H9 (cell line): ENCODE results near the gene MYLK. TPM values are rescaled to one million over a fixed set of nuclear protein-coding genes. Genes with fewer than 3 reads are reported as not detected.

Experiments
- DNase-seq: peaks from one replicate; pipeline ENCODE4 v3.0.0-alpha.2; 2017
- H2AFZ ChIP-seq: one replicate; pipeline ENCODE4 v1.6.1; 2013; ENCODE audit warnings: mild to moderate bottlenecking, low read length, control low read depth, moderate library complexity
- H2AK5ac ChIP-seq: 2 replicates; pipeline ENCODE4 v1.6.1; 2013; ENCODE audit warnings: low read length, control low read depth, mixed read lengths; ENCODE audit not compliant: insufficient read length
- H2BK120ac ChIP-seq: one replicate; pipeline ENCODE4 v1.6.1; 2013; ENCODE audit warnings: low read depth, mild to moderate bottlenecking, low read length, control low read depth, inconsistent platforms; ENCODE audit not compliant: poor library complexity, severe bottlenecking
- H2BK12ac ChIP-seq: 2 replicates; pipeline ENCODE4 v1.6.1; 2013; ENCODE audit warnings: low read length, control low read depth, mixed read lengths, low read depth; ENCODE audit not compliant: insufficient read length
- H2BK15ac ChIP-seq: 2 replicates; pipeline ENCODE4 v1.6.1; 2013; ENCODE audit warnings: low read depth, low read length, control low read depth
- H2BK20ac ChIP-seq: one replicate; pipeline ENCODE4 v1.6.1; 2013; ENCODE audit warnings: low read depth, mild to moderate bottlenecking, low read length, control low read depth, inconsistent platforms; ENCODE audit not compliant: poor library complexity, severe bottlenecking
- H2BK5ac ChIP-seq: 2 replicates; pipeline ENCODE4 v1.6.1; 2013; ENCODE audit warnings: low read length, control low read depth, mixed read lengths; ENCODE audit not compliant: insufficient read length
- H3K14ac ChIP-seq: 2 replicates; pipeline ENCODE4 v1.6.1; 2013; ENCODE audit warnings: low read length, control low read depth; ENCODE audit not compliant: insufficient read depth
- H3K18ac ChIP-seq: 2 replicates; pipeline ENCODE4 v1.6.1; 2013; ENCODE audit warnings: low read depth, mild to moderate bottlenecking, mixed read lengths, low read length, control low read depth; ENCODE audit not compliant: insufficient read length
- H3K23ac ChIP-seq: 2 replicates; pipeline ENCODE4 v1.6.1; 2013; ENCODE audit warnings: low read length, control low read depth, mixed read lengths, low read depth; ENCODE audit not compliant: insufficient read length
- H3K23me2 ChIP-seq: 2 replicates; pipeline ENCODE4 v1.6.1; 2013; ENCODE audit warnings: low read depth, mild to moderate bottlenecking, mixed read lengths, low read length, control low read depth; ENCODE audit not compliant: insufficient read length, poor library complexity, severe bottlenecking
- H3K27ac ChIP-seq: 2 replicates; pipeline ENCODE4 v1.5.1; 2013; ENCODE audit warnings: low read length, control low read depth, mixed read lengths, low read depth; ENCODE audit not compliant: insufficient read length
- H3K27me3 ChIP-seq: 2 replicates; pipeline ENCODE4 v1.6.1; 2013; ENCODE audit warnings: low read length, control low read depth, inconsistent platforms; ENCODE audit not compliant: insufficient read depth
- H3K4ac ChIP-seq: 2 replicates; pipeline ENCODE4 v1.6.1; 2013; ENCODE audit warnings: low read depth, mild to moderate bottlenecking, control low read depth, inconsistent platforms, low read length, moderate library complexity
- H3K4me1 ChIP-seq: 2 replicates; pipeline ENCODE4 v1.6.1; 2013; ENCODE audit warnings: low read length, control low read depth, inconsistent platforms; ENCODE audit not compliant: insufficient read depth
- H3K4me2 ChIP-seq: 2 replicates; pipeline ENCODE4 v1.6.1; 2013; ENCODE audit warnings: low read length, control low read depth, mixed read lengths; ENCODE audit not compliant: insufficient read length, insufficient read depth
- H3K56ac ChIP-seq: 2 replicates; pipeline ENCODE4 v1.6.1; 2013; ENCODE audit warnings: low read depth, mild to moderate bottlenecking, mixed read lengths, low read length, control low read depth; ENCODE audit not compliant: insufficient read length
- H3K79me1 ChIP-seq: 2 replicates; pipeline ENCODE4 v1.6.1; 2013; ENCODE audit warnings: low read depth, mild to moderate bottlenecking, moderate library complexity, low read length, control low read depth, inconsistent platforms; ENCODE audit not compliant: insufficient read depth, poor library complexity, severe bottlenecking
- H3K79me2 ChIP-seq: 2 replicates; pipeline ENCODE4 v1.6.1; 2013; ENCODE audit warnings: low read length, control low read depth, inconsistent platforms; ENCODE audit not compliant: insufficient read depth
- H3K9ac ChIP-seq: 2 replicates; pipeline ENCODE4 v1.6.1; 2013; ENCODE audit warnings: low read length, control low read depth, mixed read lengths; ENCODE audit not compliant: insufficient read length; ENCODE audit errors: extremely low read depth
- H3K9me3 ChIP-seq: one replicate; pipeline ENCODE4 v1.6.1; 2013; ENCODE audit warnings: low read depth, low read length, inconsistent platforms; ENCODE audit not compliant: control insufficient read depth
- H3T11ph ChIP-seq: one replicate; pipeline ENCODE4 v1.6.1; 2013; ENCODE audit warnings: mild to moderate bottlenecking, low read length, control low read depth, inconsistent platforms
- H4K20me1 ChIP-seq: one replicate; pipeline ENCODE4 v1.6.1; 2013; ENCODE audit not compliant: control insufficient read depth, insufficient read length, insufficient read depth
- H4K5ac ChIP-seq: 2 replicates; pipeline ENCODE4 v1.6.1; 2013; ENCODE audit warnings: low read depth, mild to moderate bottlenecking, mixed read lengths, low read length, control low read depth; ENCODE audit not compliant: insufficient read length
- H4K8ac ChIP-seq: replicated peaks from 2 replicates; pipeline ENCODE4 v1.6.1; 2013; ENCODE audit warnings: low read length, control low read depth, mixed read lengths, low read depth; ENCODE audit not compliant: insufficient read length
- H4K91ac ChIP-seq: 2 replicates; pipeline ENCODE4 v1.6.1; 2013; ENCODE audit warnings: low read depth, mild to moderate bottlenecking, moderate library complexity, mixed read lengths, low read length, control low read depth; ENCODE audit not compliant: insufficient read length
- H3K27ac Mint-ChIP-seq, 3 experiments: 2 replicates in 2 of 3; 3 replicates in 1 of 3; pipeline ENCODE4 v1.8.0; 2020 to 2021; ENCODE audit warnings: mixed read lengths in 3 of 3, mild to moderate bottlenecking in 1 of 3, moderate library complexity in 1 of 3
- H3K27me3 Mint-ChIP-seq: 2 replicates; pipeline ENCODE4 v1.8.0; 2021; ENCODE audit warnings: low read depth, mild to moderate bottlenecking, moderate library complexity, mixed read lengths
- H3K36me3 Mint-ChIP-seq, 3 experiments: 2 replicates in 2 of 3; 3 replicates in 1 of 3; pipeline ENCODE4 v1.8.0; 2020 to 2021; ENCODE audit warnings: low read depth in 3 of 3, mixed read lengths in 3 of 3; ENCODE audit not compliant: insufficient read depth in 1 of 3
- H3K4me1 Mint-ChIP-seq, 2 experiments: 2 replicates each; pipeline ENCODE4 v1.8.0; 2020; ENCODE audit warnings: mixed read lengths in 2 of 2
- H3K4me3 Mint-ChIP-seq, 2 experiments: 2 replicates in 1 of 2; 3 replicates in 1 of 2; pipeline ENCODE4 v1.8.0; 2020 to 2021; ENCODE audit warnings: mild to moderate bottlenecking in 2 of 2, mixed read lengths in 2 of 2, moderate library complexity in 1 of 2
- H3K9me3 Mint-ChIP-seq, 2 experiments: 2 replicates in 1 of 2; 3 replicates in 1 of 2; pipeline ENCODE4 v1.8.0; 2020; ENCODE audit warnings: mild to moderate bottlenecking in 2 of 2, mixed read lengths in 2 of 2, moderate library complexity in 1 of 2
- WGBS: extraction: QIAGEN DNeasy Blood & Tissue Kit; methylation state at CpG from one replicate; pipeline ENCODE4 v1.1.7; 2013; ENCODE audit warnings: missing lambda C conversion rate, low lambda C conversion rate, mixed read lengths; ENCODE audit not compliant: insufficient read length; ENCODE audit errors: extremely low coverage; 5-methylcytosine and 5-hydroxymethylcytosine counted together
- total RNA-seq: library from RNA; stranded (reverse); gene quantifications from 2 replicates; pipeline ENCODE4 v1.2.1, GENCODE V29; 2021
- TF ChIP-seq, protein P1 (sequence below): fragments of 200-600 bp; sonication (generic); conservative IDR thresholded peaks from 3 replicates; pipeline ENCODE4 v1.8.0; 2021; ENCODE audit warnings: antibody characterized with exemption, mild to moderate bottlenecking

The MYLK gene
- total RNA-seq, 1 experiment from 2014 or later, result 10.1 TPM

DNA sequence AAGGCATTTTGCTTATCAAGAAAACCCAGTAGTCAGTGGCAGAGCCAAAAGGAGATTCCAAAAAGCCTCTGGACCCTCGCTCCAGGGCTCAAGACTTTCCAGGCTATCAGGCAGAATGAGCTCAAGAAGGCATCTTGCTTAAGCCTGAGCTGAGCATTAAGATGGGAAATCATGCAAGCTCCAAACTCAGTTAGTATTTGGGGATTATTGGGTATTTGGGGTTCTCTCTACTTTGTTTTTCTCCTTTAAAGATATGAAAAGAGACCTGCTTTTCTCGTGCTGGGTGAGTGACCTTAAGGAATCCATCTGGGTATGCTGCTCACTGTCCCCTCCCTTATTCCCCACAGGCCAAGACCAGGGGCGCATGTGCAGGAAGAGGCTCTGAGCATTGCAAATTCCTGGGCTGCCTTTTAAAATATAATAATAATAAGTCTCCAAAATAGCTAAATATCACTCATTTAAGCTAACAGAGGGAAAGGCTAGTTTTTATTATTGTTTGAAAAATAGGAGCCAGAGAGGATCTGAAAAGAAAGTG, 223.9 kb downstream of the MYLK start:
- Histone ChIP-seq H3K9ac (no peak overlapping the region), H4K5ac (no peak overlapping the region), H2BK12ac (no peak overlapping the region), H3K23me2 (no peaks in the 10 kb centered on the region), H3K14ac (no peak overlapping the region), H3K4me2 (no peak overlapping the region), H2BK15ac (no peak overlapping the region), H3K79me2 (no peaks in the 10 kb centered on the region), H3K27ac (no peak overlapping the region), H3K4me1 (no peaks in the 10 kb centered on the region), H3K18ac (no peak overlapping the region), H3K23ac (no peak overlapping the region), H4K20me1 (no peaks in the 10 kb centered on the region), H4K91ac (no peak overlapping the region), H3K56ac (no peak overlapping the region), H2BK5ac (no peak overlapping the region), H3K27me3 (no peaks in the 10 kb centered on the region), H4K8ac (no peak overlapping the region), H3K79me1 (no peaks in the 10 kb centered on the region), H2BK20ac (no peak overlapping the region), H3T11ph (no peak overlapping the region), H3K9me3 (peaks cover 6% of the 10 kb centered on the region), H2AK5ac (no peak overlapping the region), H2BK120ac (no peak overlapping the region), H3K4ac (no peak overlapping the region), H2AFZ (no peak overlapping the region)
- H3K27me3 Mint-ChIP-seq, result no peaks in the 10 kb centered on the region; the same call in none of the 2 replicates
- H3K4me1 Mint-ChIP-seq, result no peaks in the 10 kb centered on the region
- peaks cover 9 to 19% (median 18%) of the 10 kb centered on the region in 3 experiments for H3K36me3 Mint-ChIP-seq
- H3K9me3 Mint-ChIP-seq, result peaks cover 7 to 8% of the 10 kb centered on the region in 2 experiments
- WGBS, result no CpG with 5 or more reads among the region's 3 CpGs
- no peak overlapping the region for H3K27ac Mint-ChIP-seq
- no peak for DNase-seq
- TF ChIP-seq, protein P1, sequence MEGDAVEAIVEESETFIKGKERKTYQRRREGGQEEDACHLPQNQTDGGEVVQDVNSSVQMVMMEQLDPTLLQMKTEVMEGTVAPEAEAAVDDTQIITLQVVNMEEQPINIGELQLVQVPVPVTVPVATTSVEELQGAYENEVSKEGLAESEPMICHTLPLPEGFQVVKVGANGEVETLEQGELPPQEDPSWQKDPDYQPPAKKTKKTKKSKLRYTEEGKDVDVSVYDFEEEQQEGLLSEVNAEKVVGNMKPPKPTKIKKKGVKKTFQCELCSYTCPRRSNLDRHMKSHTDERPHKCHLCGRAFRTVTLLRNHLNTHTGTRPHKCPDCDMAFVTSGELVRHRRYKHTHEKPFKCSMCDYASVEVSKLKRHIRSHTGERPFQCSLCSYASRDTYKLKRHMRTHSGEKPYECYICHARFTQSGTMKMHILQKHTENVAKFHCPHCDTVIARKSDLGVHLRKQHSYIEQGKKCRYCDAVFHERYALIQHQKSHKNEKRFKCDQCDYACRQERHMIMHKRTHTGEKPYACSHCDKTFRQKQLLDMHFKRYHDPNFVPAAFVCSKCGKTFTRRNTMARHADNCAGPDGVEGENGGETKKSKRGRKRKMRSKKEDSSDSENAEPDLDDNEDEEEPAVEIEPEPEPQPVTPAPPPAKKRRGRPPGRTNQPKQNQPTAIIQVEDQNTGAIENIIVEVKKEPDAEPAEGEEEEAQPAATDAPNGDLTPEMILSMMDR, result no peak
- no peak overlapping the region for H3K4me3 Mint-ChIP-seq
